Gastrocnemius medialis (tissue), 4 donors: ENCODE results near the gene DERL3.

Experiments used
- CTCF ChIP-seq, 5 experiments: fragments of 450-650 bp in 3 of 5; fragments of 200-600 bp in 2 of 5; sonication (generic) in 2 of 5; IDR thresholded peaks in 4 of 5; conservative IDR thresholded peaks in 1 of 5; 1 replicate in 4 of 5; 2 replicates in 1 of 5; pipeline ENCODE4 v1.5.1; 2016 to 2019; ENCODE audit warnings: antibody characterized with exemption in 5 of 5, mild to moderate bottlenecking in 3 of 5, moderate library complexity in 3 of 5
- POLR2A ChIP-seq, 2 donors: fragments of 450-650 bp; IDR thresholded peaks; one replicate each; pipeline ENCODE4 v1.6.1; 2017; ENCODE audit warnings: antibody characterized with exemption in 2 of 2, mild to moderate bottlenecking in 2 of 2, moderate library complexity in 2 of 2

GRCh38 chr22:23803001-23803819, 35.6 kb downstream of the DERL3 start:
- TF ChIP-seq CTCF (IDR thresholded peaks at IDR 0.05 in 4 of 5, conservative IDR thresholded peaks at IDR 0.05 in 1 of 5) = no peak
- no peak for TF ChIP-seq POLR2A (IDR thresholded peaks at IDR 0.05)
